SK-N-MC (cell line): ENCODE measurements around the gene HYI.

Source experiments
- EZH2 ChIP-seq: fragments of 200-600 bp; sonication (generic); IDR thresholded peaks from one replicate; pipeline ENCODE4 v1.6.1; 2017; ENCODE audit warnings: antibody characterized with exemption
- FOXP2 ChIP-seq: optimal IDR thresholded peaks from 2 replicates; pipeline ENCODE3; 2011; ENCODE audit warnings: mild to moderate bottlenecking, moderate library complexity; ENCODE audit not compliant: insufficient read depth; ENCODE audit errors: extremely low read length, control extremely low read depth
- POLR2AphosphoS5 ChIP-seq: IDR thresholded peaks from 2 replicates; pipeline ENCODE4 v1.6.1; 2012; ENCODE audit warnings: mild to moderate bottlenecking, low read depth, low read length, borderline replicate concordance

- TF ChIP-seq EZH2 (no peak), POLR2AphosphoS5 (no peak), FOXP2 (no peak)
Measured at GRCh38 chr1:43418858-43419257, 34.9 kb downstream of the HYI start.
